Suprapubic skin (tissue), 3 donors: ENCODE results near the gene TNFSF8.

Source experiments
- EP300 ChIP-seq: sonication (generic); formaldehyde crosslinking; IDR thresholded peaks from one replicate; pipeline ENCODE4 v1.6.1; 2017; ENCODE audit warnings: antibody characterized with exemption
- POLR2A ChIP-seq, 2 donors: fragments of 450-650 bp; IDR thresholded peaks; one replicate each; pipeline ENCODE4 v1.6.1; 2017; ENCODE audit warnings: antibody characterized with exemption in 2 of 2, mild to moderate bottlenecking in 2 of 2, moderate library complexity in 2 of 2
- TF ChIP-seq, protein P1 (sequence below), 2 donors: fragments of 200-600 bp in 1 of 2; fragments of 450-650 bp in 1 of 2; sonication (generic) in 1 of 2; IDR thresholded peaks; one replicate each; pipeline ENCODE4 v1.5.1; 2016 to 2019; ENCODE audit warnings: antibody characterized with exemption in 2 of 2, mild to moderate bottlenecking in 1 of 2, moderate library complexity in 1 of 2

- TF ChIP-seq, protein P1, sequence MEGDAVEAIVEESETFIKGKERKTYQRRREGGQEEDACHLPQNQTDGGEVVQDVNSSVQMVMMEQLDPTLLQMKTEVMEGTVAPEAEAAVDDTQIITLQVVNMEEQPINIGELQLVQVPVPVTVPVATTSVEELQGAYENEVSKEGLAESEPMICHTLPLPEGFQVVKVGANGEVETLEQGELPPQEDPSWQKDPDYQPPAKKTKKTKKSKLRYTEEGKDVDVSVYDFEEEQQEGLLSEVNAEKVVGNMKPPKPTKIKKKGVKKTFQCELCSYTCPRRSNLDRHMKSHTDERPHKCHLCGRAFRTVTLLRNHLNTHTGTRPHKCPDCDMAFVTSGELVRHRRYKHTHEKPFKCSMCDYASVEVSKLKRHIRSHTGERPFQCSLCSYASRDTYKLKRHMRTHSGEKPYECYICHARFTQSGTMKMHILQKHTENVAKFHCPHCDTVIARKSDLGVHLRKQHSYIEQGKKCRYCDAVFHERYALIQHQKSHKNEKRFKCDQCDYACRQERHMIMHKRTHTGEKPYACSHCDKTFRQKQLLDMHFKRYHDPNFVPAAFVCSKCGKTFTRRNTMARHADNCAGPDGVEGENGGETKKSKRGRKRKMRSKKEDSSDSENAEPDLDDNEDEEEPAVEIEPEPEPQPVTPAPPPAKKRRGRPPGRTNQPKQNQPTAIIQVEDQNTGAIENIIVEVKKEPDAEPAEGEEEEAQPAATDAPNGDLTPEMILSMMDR (IDR thresholded peaks at IDR 0.05): no peak
- TF ChIP-seq POLR2A (IDR thresholded peaks at IDR 0.05) (no peak), EP300 (no peak)
Measured at GRCh38 chr9:114910541-114910940, 19.9 kb downstream of the TNFSF8 start.
